AG09309 (cell line): Measurements from ENCODE around the gene KCNJ11.

Experiments
- DNase-seq: peaks from one replicate; pipeline ENCODE4 v3.0.0-alpha.2; 2010; ENCODE audit warnings: low read depth
- H3K4me3 ChIP-seq: 2 replicates; pipeline ENCODE4 v1.5.1; 2011; ENCODE audit warnings: mild to moderate bottlenecking, low read depth, low read length, moderate library complexity; ENCODE audit not compliant: control insufficient read depth
- TF ChIP-seq, protein P1 (sequence below): IDR thresholded peaks from 2 replicates; pipeline ENCODE4 v1.5.1; 2011; ENCODE audit warnings: mild to moderate bottlenecking, low read depth, low read length, inconsistent platforms; ENCODE audit not compliant: insufficient read depth, control insufficient read depth; ENCODE audit errors: missing control alignments

KCNJ11 gene

DNA sequence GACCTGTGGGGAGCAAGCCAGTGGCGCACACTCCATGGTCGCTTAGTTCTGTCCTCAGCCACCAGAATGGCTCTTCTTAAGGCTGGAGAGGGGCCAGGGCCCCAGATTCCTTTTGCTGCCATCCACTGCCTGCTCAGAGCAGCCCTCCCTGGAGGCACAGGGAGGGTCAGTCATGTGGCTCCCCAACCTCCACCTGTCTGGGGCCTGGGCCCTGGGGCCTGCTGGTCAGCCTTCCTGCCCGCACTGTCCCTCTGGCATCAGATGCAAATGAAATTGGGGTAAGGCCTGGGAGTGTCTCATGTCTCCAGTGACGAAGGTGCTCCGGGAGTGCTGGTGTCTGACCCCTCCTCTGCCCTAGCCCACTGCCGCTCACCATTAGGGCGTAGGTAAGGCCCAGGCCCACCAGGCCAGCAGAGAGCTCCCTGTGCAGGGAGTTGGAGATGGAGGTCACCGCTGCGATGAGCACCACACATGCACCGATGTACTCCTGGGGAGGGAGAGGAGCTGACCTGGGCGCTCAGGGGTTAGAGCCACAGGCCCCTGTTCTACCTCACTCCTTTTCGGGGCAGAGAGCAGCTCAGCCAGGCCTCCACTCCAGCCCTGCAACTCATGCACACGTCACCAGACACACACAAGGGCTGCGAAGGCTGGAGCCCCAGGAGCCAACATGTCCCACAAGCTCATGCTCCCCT is 9.0 kb upstream of the KCNJ11 start:
- H3K4me3 ChIP-seq: no peak overlapping the region
- DNase-seq: no peak
- TF ChIP-seq, protein P1, sequence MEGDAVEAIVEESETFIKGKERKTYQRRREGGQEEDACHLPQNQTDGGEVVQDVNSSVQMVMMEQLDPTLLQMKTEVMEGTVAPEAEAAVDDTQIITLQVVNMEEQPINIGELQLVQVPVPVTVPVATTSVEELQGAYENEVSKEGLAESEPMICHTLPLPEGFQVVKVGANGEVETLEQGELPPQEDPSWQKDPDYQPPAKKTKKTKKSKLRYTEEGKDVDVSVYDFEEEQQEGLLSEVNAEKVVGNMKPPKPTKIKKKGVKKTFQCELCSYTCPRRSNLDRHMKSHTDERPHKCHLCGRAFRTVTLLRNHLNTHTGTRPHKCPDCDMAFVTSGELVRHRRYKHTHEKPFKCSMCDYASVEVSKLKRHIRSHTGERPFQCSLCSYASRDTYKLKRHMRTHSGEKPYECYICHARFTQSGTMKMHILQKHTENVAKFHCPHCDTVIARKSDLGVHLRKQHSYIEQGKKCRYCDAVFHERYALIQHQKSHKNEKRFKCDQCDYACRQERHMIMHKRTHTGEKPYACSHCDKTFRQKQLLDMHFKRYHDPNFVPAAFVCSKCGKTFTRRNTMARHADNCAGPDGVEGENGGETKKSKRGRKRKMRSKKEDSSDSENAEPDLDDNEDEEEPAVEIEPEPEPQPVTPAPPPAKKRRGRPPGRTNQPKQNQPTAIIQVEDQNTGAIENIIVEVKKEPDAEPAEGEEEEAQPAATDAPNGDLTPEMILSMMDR: no peak

DNA sequence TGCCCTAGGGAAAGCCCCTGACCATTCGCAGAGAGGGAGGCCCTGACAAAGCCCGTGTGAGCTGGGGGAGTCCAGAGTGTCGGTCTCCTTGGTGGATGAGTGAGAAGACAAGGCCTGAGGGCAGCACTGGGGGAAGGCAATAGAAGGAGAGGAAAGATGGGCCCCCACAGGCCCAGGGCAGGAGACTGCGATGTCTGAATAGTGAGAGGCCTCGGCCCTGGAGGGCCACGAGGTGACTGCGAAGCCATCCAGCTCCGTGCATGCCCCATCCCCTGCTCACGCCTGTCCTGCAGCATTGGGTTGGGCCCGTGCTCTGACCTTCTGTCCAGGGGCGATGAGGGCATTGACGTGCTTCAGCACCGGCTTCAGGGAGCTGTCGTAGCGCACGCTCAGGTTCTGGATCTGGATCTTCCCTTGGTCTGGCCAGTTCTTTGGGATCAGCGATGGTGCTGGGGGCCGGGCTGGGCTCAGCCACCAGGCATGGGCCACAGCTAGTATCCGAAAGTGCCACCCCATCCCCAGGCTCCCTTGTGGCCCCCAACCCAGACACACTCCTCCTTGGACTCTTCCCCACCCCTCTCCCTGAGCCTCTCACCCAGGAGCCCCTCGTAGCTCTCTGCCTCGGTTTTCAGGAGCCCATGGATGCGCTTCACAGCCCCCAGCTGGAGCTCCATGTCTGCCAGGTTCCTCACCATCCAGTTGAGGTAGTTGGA is 8.3 kb upstream of the KCNJ11 start:
- TF ChIP-seq, protein P1: no peak
- no peak overlapping the region for H3K4me3 ChIP-seq
- no peak for DNase-seq

DNA sequence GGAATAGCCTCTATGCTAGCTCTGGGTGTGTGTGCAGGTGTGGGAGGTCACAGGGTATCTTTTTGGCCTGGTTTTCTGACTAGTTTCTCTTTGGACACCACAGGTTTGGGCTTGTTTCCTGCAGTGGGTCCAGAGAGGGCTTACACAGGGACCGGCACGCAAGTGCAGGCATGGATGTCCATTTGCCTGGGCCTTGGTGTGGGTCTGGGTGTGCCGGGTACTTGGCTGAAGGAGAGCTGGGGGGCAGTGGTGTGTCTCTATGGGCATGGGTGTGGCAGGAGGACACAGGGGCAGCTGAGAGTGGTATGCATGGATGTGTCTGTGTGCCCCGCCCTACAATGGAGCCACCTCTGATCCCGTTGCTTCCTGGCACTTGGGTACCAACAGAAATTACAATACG is 7.5 kb upstream of the KCNJ11 start:
- no peak for DNase-seq
- TF ChIP-seq, protein P1: no peak
- H3K4me3 ChIP-seq: no peak overlapping the region

DNA sequence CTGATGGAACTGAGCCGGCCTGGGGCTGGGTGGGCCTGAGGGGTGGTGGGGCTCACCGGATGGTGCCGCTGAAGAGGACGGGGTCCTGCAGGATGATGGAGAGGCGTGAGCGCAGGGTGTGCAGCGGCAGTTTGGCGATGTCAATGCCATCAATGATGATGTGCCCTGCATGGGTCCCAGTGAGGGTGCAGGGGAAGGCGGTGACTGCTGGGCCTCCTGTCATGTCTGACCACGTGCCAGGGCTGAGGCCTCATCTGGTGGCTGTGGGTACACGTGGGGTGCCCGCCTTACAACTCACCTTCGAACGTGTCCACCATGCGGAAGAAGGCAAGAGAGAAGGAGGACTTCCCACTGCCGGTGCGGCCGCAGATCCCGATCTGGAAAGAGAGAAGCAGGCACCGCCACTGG is 7.1 kb upstream of the KCNJ11 start:
- H3K4me3 ChIP-seq: no peak overlapping the region
- DNase-seq: no peak
- TF ChIP-seq, protein P1: no peak

DNA sequence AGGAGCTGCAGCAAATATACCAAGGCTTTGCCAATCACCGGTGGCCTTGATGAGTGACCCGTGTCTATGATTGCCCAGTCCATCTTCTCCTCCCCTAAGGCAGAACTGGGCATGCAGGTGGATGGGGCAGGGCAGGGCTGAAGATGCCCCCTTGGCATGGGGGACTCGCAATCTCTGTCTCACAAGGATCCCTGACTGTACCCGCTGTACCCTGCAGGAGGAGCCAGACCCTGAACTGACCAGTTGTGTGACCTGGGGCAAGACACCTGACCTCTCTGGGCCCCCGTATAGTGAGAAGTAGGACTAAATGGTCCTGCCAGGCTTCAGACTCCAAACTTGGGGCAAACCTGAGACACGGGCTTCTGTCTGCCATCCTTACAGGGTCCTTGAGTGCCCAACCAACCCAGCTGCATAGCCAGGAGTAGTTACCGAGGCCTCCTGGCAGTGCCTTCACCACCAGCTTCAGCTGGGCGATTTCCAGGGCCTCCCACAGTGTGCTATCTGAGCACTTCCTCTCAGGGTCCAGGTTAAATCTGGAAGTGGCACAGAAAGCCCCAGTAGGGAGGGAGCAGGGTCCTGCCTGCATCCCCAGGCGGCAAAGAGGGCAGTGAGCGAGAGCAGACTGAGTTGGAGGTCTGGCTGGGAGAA is 6.4 kb upstream of the KCNJ11 start:
- TF ChIP-seq, protein P1: no peak
- no peak for DNase-seq
- H3K4me3 ChIP-seq: no peak overlapping the region

DNA sequence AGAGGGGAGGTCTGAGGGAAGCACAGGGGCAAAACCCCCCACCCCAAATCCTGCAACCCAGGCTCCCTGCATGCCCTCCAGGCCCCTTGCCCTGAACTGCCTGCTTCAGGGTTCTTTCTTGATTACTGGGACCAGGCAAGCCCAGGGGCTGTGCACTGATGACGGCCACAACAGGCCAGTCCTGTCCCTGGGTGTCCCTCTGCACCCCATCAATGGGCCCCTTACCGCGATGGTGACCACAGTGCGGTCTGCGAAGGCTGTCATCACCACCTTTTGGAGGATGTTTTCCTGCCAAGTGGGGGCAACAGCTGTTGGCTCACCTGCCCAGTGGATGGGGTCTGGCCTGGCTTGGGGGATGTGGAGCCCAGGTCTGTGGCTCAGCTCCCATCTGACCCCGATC is 5.0 kb upstream of the KCNJ11 start:
- no peak for DNase-seq
- TF ChIP-seq, protein P1: no peak
- H3K4me3 ChIP-seq: no peak overlapping the region
